Endothelial cell of umbilical vein (primary cell): ENCODE results near the gene TEAD3. TPM values are rescaled to one million over a fixed set of nuclear protein-coding genes. Genes with fewer than 3 reads are reported as not detected.

Source experiments
- BruUV-seq: library from RNA; stranded (reverse); fragments of 400-500 nt; replicated peaks from 2 replicates; lab custom pipeline; 2021; lab: Mats Ljungman, UMichigan
- CTCF ChIA-PET: fragments of 300-600, 350-600 bp; sonication (Branson Sonifier 250); formaldehyde crosslinking; loops from one replicate; lab custom pipeline; 2021; ENCODE audit warnings: antibody characterized with exemption, inconsistent platforms; lab: Charles Lee
- POLR2A ChIA-PET: fragments of 300-600, 350-600 bp; sonication (Branson Sonifier 250); formaldehyde crosslinking; loops from one replicate; lab custom pipeline; 2021; ENCODE audit warnings: antibody characterized with exemption, inconsistent platforms; lab: Charles Lee
- DNase-seq: peaks from one replicate; pipeline ENCODE4 v3.0.0-alpha.2; 2011; ENCODE audit warnings: low read depth, low spot score
- FAIRE-seq: peaks from 2 replicates; lab custom pipeline; 2011; peaks lifted over from hg19 to GRCh38; lab: Jason Lieb, UNC
- H2AFZ ChIP-seq: 2 replicates; pipeline ENCODE4 v1.6.0; 2012; ENCODE audit warnings: low read depth, low read length, control low read depth, inconsistent platforms
- H3K27ac ChIP-seq: 2 replicates; pipeline ENCODE4 v1.5.1; 2011; ENCODE audit warnings: low read depth, mild to moderate bottlenecking, control low read depth, low read length, moderate library complexity; ENCODE audit not compliant: insufficient read depth
- H3K27me3 ChIP-seq, 2 experiments: 2 replicates each; pipeline versions ENCODE4 v1.6.0 to v1.6.1; 2011; ENCODE audit warnings: low read length in 2 of 2, mixed read lengths in 1 of 2; ENCODE audit not compliant: control insufficient read depth in 2 of 2, insufficient read depth in 2 of 2
- H3K36me3 ChIP-seq, 2 experiments: 2 replicates in 1 of 2; 3 replicates in 1 of 2; pipeline ENCODE4 v1.5.1; 2011; ENCODE audit warnings: low read length in 2 of 2, mild to moderate bottlenecking in 1 of 2, moderate library complexity in 1 of 2; ENCODE audit not compliant: control insufficient read depth in 2 of 2, insufficient read depth in 2 of 2; ENCODE audit errors: extremely low read depth in 1 of 2
- H3K4me1 ChIP-seq: 3 replicates; pipeline ENCODE4 v1.5.1; 2011; ENCODE audit warnings: mild to moderate bottlenecking, low read length; ENCODE audit not compliant: control insufficient read depth, insufficient read depth; ENCODE audit errors: extremely low read depth
- H3K4me2 ChIP-seq: 2 replicates; pipeline ENCODE4 v1.6.1; 2011; ENCODE audit warnings: low read length, control low read depth, mixed read lengths; ENCODE audit not compliant: insufficient read depth
- H3K4me3 ChIP-seq, 3 experiments: fragments of 200-600 bp in 1 of 3; sonication (generic), shearing (Covaris generic) in 1 of 3; replicated peaks in 1 of 3; 2 replicates each; pipeline ENCODE4 v1.5.1; 2011 to 2016; ENCODE audit warnings: control low read depth in 3 of 3, low read length in 3 of 3, mild to moderate bottlenecking in 2 of 3, inconsistent platforms in 1 of 3, low read depth in 1 of 3, moderate library complexity in 1 of 3; ENCODE audit not compliant: insufficient read depth in 1 of 3
- H3K79me2 ChIP-seq: 2 replicates; pipeline ENCODE4 v1.6.0; 2012; ENCODE audit warnings: low read length, inconsistent platforms; ENCODE audit not compliant: control insufficient read depth, insufficient read depth
- H3K9ac ChIP-seq: replicated peaks from 2 replicates; pipeline ENCODE3; 2011; ENCODE audit warnings: low read length, control low read depth; ENCODE audit not compliant: insufficient read depth; ENCODE audit errors: extremely low read depth
- H3K9me1 ChIP-seq: replicated peaks from 3 replicates; pipeline ENCODE4 v1.6.0; 2011; ENCODE audit warnings: mild to moderate bottlenecking, low read length; ENCODE audit not compliant: control insufficient read depth, insufficient read depth; ENCODE audit errors: extremely low read depth
- H3K9me3 ChIP-seq: replicated peaks from 2 replicates; pipeline ENCODE4 v1.5.1; 2012; ENCODE audit warnings: low read length, inconsistent platforms; ENCODE audit not compliant: control insufficient read depth, insufficient read depth
- H4K20me1 ChIP-seq: replicated peaks from 2 replicates; pipeline ENCODE3; 2011; ENCODE audit warnings: mild to moderate bottlenecking, low read length; ENCODE audit not compliant: control insufficient read depth, insufficient read depth; ENCODE audit errors: extremely low read depth
- EZH2 ChIP-seq: IDR thresholded peaks from 2 replicates; pipeline ENCODE4 v1.6.1; 2012; ENCODE audit warnings: borderline replicate concordance, low read depth, mild to moderate bottlenecking, moderate library complexity, low read length, inconsistent platforms; ENCODE audit not compliant: severe bottlenecking
- FOS ChIP-seq: IDR thresholded peaks from 2 replicates; pipeline ENCODE4 v1.6.1; 2011; ENCODE audit warnings: mild to moderate bottlenecking, low read length, moderate library complexity, borderline replicate concordance; ENCODE audit not compliant: insufficient read depth
- GATA2 ChIP-seq: IDR thresholded peaks from 2 replicates; pipeline ENCODE4 v1.7.0; 2011; ENCODE audit warnings: low read depth, mild to moderate bottlenecking, moderate library complexity, mixed read lengths, low read length; ENCODE audit not compliant: insufficient read length, insufficient read depth
- JUN ChIP-seq: IDR thresholded peaks from 2 replicates; pipeline ENCODE4 v1.6.1; 2011; ENCODE audit warnings: borderline replicate concordance, low read depth; ENCODE audit not compliant: insufficient read length, insufficient read depth
- MAX ChIP-seq: IDR thresholded peaks from 2 replicates; pipeline ENCODE4 v1.6.1; 2011; ENCODE audit not compliant: insufficient read depth, insufficient read length
- MYC ChIP-seq: IDR thresholded peaks from one replicate; pipeline ENCODE4 v1.6.1; 2011; ENCODE audit warnings: mild to moderate bottlenecking, low read depth, low read length
- POLR2A ChIP-seq: IDR thresholded peaks from 2 replicates; pipeline ENCODE4 v1.6.1; 2012; ENCODE audit warnings: low read depth, mild to moderate bottlenecking, control low read depth, low read length
- POLR2AphosphoS5 ChIP-seq: IDR thresholded peaks from 2 replicates; pipeline ENCODE4 v1.6.1; 2012; ENCODE audit warnings: low read depth, mild to moderate bottlenecking, control low read depth, low read length, moderate library complexity; ENCODE audit not compliant: insufficient read depth
- dilution Hi-C: fragments of 300-500 bp; cut with MboI; formaldehyde crosslinking; loops from one replicate; pipeline ENCODE4 v1.15.0; 2019; ENCODE audit warnings: low sequenced_read_pairs; ENCODE audit not compliant: extremely low pct_ligation_motif_present
- intact Hi-C: fragments of 100-400 bp; cut with micrococcal nuclease; formaldehyde crosslinking; loops from one replicate; pipeline ENCODE4 v1.10.0; 2022
- polyA plus RNA-seq, 4 experiments: library from polyadenylated mRNA; depleted of rRNA in 3 of 4; stranded (reverse) in 3 of 4; unstranded in 1 of 4; fragments of >200 nt; gene quantifications; 2 replicates each; pipeline versions ENCODE4 v1.2.1 to v1.2.3, GENCODE V29; 2011 to 2012; ENCODE audit warnings: missing spikeins in 1 of 4
- total RNA-seq: library from RNA; stranded (reverse); gene quantifications from 2 replicates; pipeline ENCODE4 v1.2.3, GENCODE V29; 2021
- TF ChIP-seq, protein P1 (sequence below), 2 donors: IDR thresholded peaks; 1 replicate in 1 of 2; 2 replicates in 1 of 2; pipeline ENCODE4 v1.5.1; 2011; ENCODE audit warnings: low read length in 2 of 2, mild to moderate bottlenecking in 2 of 2, moderate library complexity in 2 of 2, control low read depth in 1 of 2, inconsistent platforms in 1 of 2, low read depth in 1 of 2; ENCODE audit not compliant: insufficient read depth in 1 of 2; ENCODE audit errors: extremely low read depth in 1 of 2

The TEAD3 gene
- total and polyA plus RNA-seq, 2 donors (not counting 3 experiments of a cell fraction or from before 2014, with no cell fraction given) = 1.1 to 1.6 TPM

GRCh38 chr6:35514587-35514986, 17.7 kb upstream of the TEAD3 start:
- no peaks in the 10 kb centered on the region for H3K79me2 ChIP-seq
- TF ChIP-seq FOS (no peak), JUN (no peak), POLR2A (no peak), GATA2 (no peak), EZH2 (no peak), MAX (no peak), MYC (no peak), POLR2AphosphoS5 (no peak)
- TF ChIP-seq, protein P1, sequence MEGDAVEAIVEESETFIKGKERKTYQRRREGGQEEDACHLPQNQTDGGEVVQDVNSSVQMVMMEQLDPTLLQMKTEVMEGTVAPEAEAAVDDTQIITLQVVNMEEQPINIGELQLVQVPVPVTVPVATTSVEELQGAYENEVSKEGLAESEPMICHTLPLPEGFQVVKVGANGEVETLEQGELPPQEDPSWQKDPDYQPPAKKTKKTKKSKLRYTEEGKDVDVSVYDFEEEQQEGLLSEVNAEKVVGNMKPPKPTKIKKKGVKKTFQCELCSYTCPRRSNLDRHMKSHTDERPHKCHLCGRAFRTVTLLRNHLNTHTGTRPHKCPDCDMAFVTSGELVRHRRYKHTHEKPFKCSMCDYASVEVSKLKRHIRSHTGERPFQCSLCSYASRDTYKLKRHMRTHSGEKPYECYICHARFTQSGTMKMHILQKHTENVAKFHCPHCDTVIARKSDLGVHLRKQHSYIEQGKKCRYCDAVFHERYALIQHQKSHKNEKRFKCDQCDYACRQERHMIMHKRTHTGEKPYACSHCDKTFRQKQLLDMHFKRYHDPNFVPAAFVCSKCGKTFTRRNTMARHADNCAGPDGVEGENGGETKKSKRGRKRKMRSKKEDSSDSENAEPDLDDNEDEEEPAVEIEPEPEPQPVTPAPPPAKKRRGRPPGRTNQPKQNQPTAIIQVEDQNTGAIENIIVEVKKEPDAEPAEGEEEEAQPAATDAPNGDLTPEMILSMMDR (IDR thresholded peaks at IDR 0.05; ENCODE audit: extremely low read depth in 1 of 2, insufficient read depth in 1 of 2, low read depth in 1 of 2, low read length in 2 of 2) = no peak
- intact Hi-C loops = no loop called here
- no peaks in the 10 kb centered on the region for H3K9me1 ChIP-seq
- ChIA-PET POLR2A (no interaction called here), CTCF (interaction anchor here (0.6 to 1.7 kb wide), 5 partner anchors 9 to 255 kb away, joined by 3 to 6 read pairs (median 3); partner anchors contain the start of gene ARMC12)
- no peaks in the 10 kb centered on the region for H3K36me3 ChIP-seq
- H3K4me2 ChIP-seq = no peak overlapping the region
- peaks cover 17 to 22% of the 10 kb centered on the region in 2 experiments for H3K27me3 ChIP-seq
- FAIRE-seq = no peak
- H3K27ac ChIP-seq = no peak overlapping the region
- no peak for DNase-seq
- H3K4me1 ChIP-seq = no peaks in the 10 kb centered on the region
- no peak overlapping the region for H2AFZ ChIP-seq
- H3K9me3 ChIP-seq = no peaks in the 10 kb centered on the region
- BruUV-seq = no TSS peak
- H4K20me1 ChIP-seq = no peaks in the 10 kb centered on the region
- H3K4me3 ChIP-seq = no peak overlapping the region
- no peak overlapping the region for H3K9ac ChIP-seq
- dilution Hi-C loops = no loop called here
